Measurements from ENCODE around the gene MDP1.
"Not testable (repeated sequence)": the region's sequence is repeated elsewhere in the genome, so short reads cannot be mapped to it uniquely, and the experiment has no call there.

Gene MDP1

GRCh38 chr14:24232121-24232644 lies 16.3 kb upstream of the MDP1 start, which contains the start of gene NEDD8:
TSS of gene NEDD8 (minus strand) at chr14:24232367. CDS start at chr14:24232267, 100 bp downstream.
- peak; percentile 74 to 77 for DNase-seq (ENCODE audit: low read depth in 1 of 2, low spot score in 1 of 2)

GRCh38 chr14:24231263-24232120 lies 15.6 kb upstream of the MDP1 start:
- no peak for DNase-seq (ENCODE audit: low read depth in 1 of 2, low spot score in 1 of 2)

- no peak for DNase-seq (ENCODE audit: low read depth in 1 of 2, low spot score in 1 of 2)
Observed at GRCh38 chr14:24228902-24229301, 13.0 kb upstream of the MDP1 start.

- no peak for DNase-seq (ENCODE audit: low read depth in 1 of 2, low spot score in 1 of 2)
Observed at GRCh38 chr14:24226473-24226872, 10.6 kb upstream of the MDP1 start.

GRCh38 chr14:24224618-24225071 lies 8.8 kb upstream of the MDP1 start:
- no peak for DNase-seq (ENCODE audit: low read depth in 1 of 2, low spot score in 1 of 2)

GRCh38 chr14:24222987-24223386 lies 7.1 kb upstream of the MDP1 start:
- DNase-seq (ENCODE audit: low read depth in 1 of 2, low spot score in 1 of 2): not testable (repeated sequence)

GRCh38 chr14:24219521-24219920 lies 3.7 kb upstream of the MDP1 start:
- DNase-seq (ENCODE audit: low read depth in 1 of 2, low spot score in 1 of 2): no peak

GRCh38 chr14:24219080-24219479 lies 3.2 kb upstream of the MDP1 start:
- DNase-seq (ENCODE audit: low read depth in 1 of 2, low spot score in 1 of 2): no peak

GRCh38 chr14:24216876-24217275 lies 1.0 kb upstream of the MDP1 start:
- DNase-seq (ENCODE audit: low read depth in 1 of 2, low spot score in 1 of 2): not testable (repeated sequence)

- no peak for DNase-seq (ENCODE audit: low read depth in 1 of 2, low spot score in 1 of 2)
Observed at GRCh38 chr14:24216345-24216699, 456 bp upstream of the MDP1 start.

GRCh38 chr14:24213866-24214662 lies 1.8 kb downstream of the MDP1 start:
- DNase-seq (ENCODE audit: low read depth in 1 of 2, low spot score in 1 of 2): no peak

GRCh38 chr14:24212924-24213865 lies 2.7 kb downstream of the MDP1 start, which contains the start of gene CHMP4A:
TSS of gene CHMP4A (minus strand) at chr14:24213488. CDS start at chr14:24213439, 49 bp downstream.
- DNase-seq (ENCODE audit: low read depth in 1 of 2, low spot score in 1 of 2): peak; percentile 86 to 90

- no peak for DNase-seq (ENCODE audit: low read depth in 1 of 2, low spot score in 1 of 2)
Observed at GRCh38 chr14:24211311-24211710, 4.6 kb downstream of the MDP1 start.

GRCh38 chr14:24207625-24208024 lies 8.2 kb downstream of the MDP1 start:
- no peak for DNase-seq (ENCODE audit: low read depth in 1 of 2, low spot score in 1 of 2)

- no peak for DNase-seq (ENCODE audit: low read depth in 1 of 2, low spot score in 1 of 2)
Observed at GRCh38 chr14:24207104-24207551, 8.7 kb downstream of the MDP1 start.

- DNase-seq (ENCODE audit: low read depth in 1 of 2, low spot score in 1 of 2): no peak
Observed at GRCh38 chr14:24206260-24207103, 9.4 kb downstream of the MDP1 start.

- no peak for DNase-seq (ENCODE audit: low read depth in 1 of 2, low spot score in 1 of 2)
Observed at GRCh38 chr14:24204163-24205146, 11.4 kb downstream of the MDP1 start.

- DNase-seq (ENCODE audit: low read depth in 1 of 2, low spot score in 1 of 2): not testable (repeated sequence)
Observed at GRCh38 chr14:24203249-24203886, 12.5 kb downstream of the MDP1 start.

Measured in stimulated activated CD4-positive, alpha-beta T cell treated with anti-CD3 and anti-CD28 coated beads, Interleukin-15, amount 100 ng/mL, for 1 hour (primary cell).